Fibroblast of villous mesenchyme (primary cell): ENCODE results near the gene TCF7L2. TPM values are rescaled to one million over a fixed set of nuclear protein-coding genes. Genes with fewer than 3 reads are reported as not detected.

Experiments used
- DNase-seq: peaks from one replicate; pipeline ENCODE4 v3.0.0-alpha.2; 2010; ENCODE audit warnings: low read depth
- H3K4me3 ChIP-seq: 2 replicates; pipeline ENCODE4 v1.5.1; 2011; ENCODE audit warnings: low read depth, mild to moderate bottlenecking, low read length
- total RNA-seq: library from RNA; depleted of rRNA; stranded (reverse); fragments of >200 nt; gene quantifications from 2 replicates; pipeline ENCODE4 v1.2.3, GENCODE V29; 2012
- TF ChIP-seq, protein P1 (sequence below): IDR thresholded peaks from 2 replicates; pipeline ENCODE4 v1.5.1; 2012; ENCODE audit warnings: low read depth, mild to moderate bottlenecking, low read length; ENCODE audit not compliant: insufficient read depth

The TCF7L2 gene
- total RNA-seq, 1 donor: 12.5 TPM

DNA sequence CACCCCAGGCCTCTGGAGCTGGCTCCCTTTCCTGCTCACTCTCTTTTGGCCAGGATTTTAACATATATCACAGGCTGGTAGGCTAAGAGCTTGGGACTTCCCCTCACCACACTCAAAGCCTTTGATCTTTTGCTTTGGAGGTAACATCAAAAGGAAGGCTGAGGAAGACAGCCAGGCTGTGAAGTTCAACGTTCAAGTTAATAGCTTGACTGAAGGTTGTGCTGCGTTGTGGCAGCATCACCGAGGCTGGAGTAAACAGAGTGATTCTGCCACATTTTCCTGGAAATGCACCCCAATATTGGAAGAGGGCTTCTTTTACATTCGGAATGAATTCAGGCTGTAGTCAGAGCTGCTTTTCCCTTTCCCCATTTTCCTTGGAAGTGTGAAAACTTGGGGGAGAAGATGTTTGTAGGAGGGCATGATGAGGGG lies 57.3 kb downstream of the TCF7L2 start:
- TF ChIP-seq, protein P1, sequence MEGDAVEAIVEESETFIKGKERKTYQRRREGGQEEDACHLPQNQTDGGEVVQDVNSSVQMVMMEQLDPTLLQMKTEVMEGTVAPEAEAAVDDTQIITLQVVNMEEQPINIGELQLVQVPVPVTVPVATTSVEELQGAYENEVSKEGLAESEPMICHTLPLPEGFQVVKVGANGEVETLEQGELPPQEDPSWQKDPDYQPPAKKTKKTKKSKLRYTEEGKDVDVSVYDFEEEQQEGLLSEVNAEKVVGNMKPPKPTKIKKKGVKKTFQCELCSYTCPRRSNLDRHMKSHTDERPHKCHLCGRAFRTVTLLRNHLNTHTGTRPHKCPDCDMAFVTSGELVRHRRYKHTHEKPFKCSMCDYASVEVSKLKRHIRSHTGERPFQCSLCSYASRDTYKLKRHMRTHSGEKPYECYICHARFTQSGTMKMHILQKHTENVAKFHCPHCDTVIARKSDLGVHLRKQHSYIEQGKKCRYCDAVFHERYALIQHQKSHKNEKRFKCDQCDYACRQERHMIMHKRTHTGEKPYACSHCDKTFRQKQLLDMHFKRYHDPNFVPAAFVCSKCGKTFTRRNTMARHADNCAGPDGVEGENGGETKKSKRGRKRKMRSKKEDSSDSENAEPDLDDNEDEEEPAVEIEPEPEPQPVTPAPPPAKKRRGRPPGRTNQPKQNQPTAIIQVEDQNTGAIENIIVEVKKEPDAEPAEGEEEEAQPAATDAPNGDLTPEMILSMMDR: no peak
- no peak for DNase-seq
- H3K4me3 ChIP-seq: no peak overlapping the region

DNA sequence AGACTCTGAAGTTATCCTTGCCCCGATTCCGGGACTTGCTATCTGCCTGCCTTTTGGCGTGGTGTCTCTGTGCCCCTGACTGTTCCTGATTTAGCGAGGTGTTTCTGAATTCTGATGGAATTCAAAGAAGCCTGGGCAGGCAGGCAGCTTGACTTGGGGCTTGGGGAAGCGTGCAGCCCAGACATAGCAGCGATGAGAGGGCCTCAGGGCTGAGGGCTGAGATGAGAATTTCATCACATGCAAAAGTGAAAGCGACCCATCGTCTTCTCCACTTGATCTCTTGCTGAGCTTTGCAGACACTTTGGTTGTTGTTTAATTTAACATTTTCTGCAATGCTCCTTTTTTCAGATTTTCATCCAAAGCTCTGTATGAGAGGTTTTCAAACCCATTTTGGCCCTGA lies 57.8 kb downstream of the TCF7L2 start:
- no peak overlapping the region for H3K4me3 ChIP-seq
- TF ChIP-seq, protein P1: no peak
- peak; percentile 55 for DNase-seq

DNA sequence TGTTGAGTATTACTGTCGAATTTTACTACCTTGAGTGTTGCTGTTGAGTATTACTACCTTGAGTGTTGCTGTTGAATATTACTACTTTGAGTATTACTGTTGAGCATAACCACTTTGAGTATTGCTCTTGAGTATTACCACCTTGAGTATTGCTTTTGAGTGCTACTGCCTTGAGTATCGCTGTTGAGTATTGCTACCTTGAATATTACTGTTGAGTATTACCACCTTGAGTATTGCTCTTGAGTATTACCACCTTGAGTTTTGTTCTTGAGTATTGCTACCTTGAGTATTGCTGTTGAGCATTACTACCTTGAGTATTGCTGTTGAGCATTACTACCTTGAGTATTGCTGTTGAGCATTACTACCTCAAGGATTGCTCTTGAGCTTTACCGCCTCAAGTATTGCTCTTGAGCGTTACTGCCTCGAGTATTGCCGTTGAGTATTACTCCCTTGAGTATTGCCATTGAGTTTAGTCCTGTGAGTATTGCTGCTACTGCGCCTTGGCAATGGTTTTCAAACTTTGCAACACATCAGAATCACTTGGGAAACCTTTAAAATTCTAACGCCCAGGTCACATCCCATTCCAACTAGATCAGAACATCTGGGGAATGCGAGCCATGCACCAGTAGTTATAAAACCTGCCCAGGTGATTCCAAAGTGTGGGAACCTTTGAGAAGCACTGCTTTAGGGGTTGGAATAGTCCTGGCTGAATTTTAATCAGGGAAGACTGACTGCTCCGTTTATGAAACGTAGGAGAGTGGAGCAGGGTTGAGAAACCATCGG lies 61.7 kb downstream of the TCF7L2 start:
- TF ChIP-seq, protein P1: no peak
- H3K4me3 ChIP-seq: no peak overlapping the region
- no peak for DNase-seq

DNA sequence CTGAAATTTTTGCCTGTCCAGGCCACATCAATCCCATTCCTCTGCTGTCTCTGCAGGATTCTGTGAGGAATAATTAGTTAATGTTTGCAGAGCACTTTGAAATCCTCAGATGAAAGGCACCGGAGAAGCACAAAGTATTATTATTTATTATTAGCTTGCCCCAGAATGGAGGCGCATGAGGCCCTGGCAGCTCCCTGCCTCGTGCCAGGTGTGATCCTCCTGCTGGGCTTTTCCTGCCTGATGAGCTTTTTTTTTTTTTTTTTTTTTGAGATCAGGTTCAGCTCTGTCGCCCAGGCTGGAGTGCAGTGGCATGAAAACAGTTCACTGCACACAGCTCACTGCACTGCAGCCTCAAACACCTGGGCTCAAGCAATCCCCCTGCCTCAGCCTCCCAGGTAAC lies 65.2 kb downstream of the TCF7L2 start:
- TF ChIP-seq, protein P1: no peak
- DNase-seq: no peak

DNA sequence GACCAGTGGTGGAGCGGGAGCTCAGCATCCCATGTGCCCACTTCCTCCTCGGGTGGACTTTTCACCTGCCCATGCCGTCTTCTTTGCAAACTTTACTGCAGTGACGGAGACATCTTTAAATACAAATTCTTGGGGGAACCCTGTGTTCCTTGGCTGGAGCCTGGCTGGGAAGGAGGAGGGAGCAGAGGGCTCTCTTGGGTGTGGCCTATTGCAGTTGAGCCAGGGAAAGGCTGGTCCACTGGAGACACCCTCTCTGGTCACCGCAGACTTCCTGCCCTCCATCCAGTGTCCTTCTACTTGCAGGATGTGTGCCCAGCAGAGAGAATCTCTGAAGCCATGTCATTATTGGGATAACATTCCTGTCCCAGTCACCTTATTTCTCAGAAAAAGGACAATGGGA lies 67.3 kb downstream of the TCF7L2 start:
- H3K4me3 ChIP-seq: no peak overlapping the region
- TF ChIP-seq, protein P1: no peak
- DNase-seq: no peak

More for the DNA sequence above, 65.2 kb downstream of the TCF7L2 start:
- no peak overlapping the region for H3K4me3 ChIP-seq

DNA sequence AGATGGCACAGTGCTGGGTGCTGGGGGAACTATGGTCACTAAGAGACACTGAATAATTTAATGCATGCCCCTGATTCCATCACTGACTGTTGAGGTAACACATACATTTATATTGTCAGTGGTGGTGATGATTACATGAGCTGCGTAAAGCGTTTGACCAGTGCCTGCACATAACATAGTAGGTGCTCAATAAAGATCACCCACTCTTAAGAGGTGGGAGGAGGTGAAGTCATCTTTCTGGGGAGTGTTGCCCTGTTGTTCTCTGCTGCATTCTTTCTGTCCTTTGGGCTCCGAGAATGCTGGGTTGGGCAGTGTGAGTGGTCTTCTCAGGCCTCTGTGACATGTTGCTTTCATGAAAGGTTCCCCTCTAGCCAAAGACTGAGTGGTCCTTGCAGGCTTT lies 68.0 kb downstream of the TCF7L2 start:
- TF ChIP-seq, protein P1: no peak
- no peak overlapping the region for H3K4me3 ChIP-seq
- no peak for DNase-seq

DNA sequence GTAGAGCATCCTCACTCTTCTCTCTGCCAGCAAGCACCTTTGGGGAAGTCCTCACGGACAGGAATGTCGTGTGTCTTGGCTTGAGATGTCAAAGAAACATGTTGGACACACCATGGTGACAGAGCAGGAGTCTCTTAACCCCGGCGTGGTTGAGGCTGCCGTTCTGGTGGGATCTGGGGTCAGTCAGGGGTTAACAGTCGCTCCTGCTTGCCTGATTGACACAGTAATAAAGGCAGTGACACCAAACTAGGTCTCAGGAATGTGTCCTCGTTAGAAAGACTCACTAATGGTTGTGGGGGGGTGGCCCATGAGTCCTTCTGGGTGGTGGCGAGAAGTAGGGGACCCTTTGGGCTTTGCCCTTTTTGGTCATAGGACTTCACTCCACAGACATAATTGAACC lies 69.0 kb downstream of the TCF7L2 start:
- TF ChIP-seq, protein P1: no peak
- DNase-seq: no peak

More for the DNA sequence above, 69.0 kb downstream of the TCF7L2 start:
- H3K4me3 ChIP-seq: no peak overlapping the region
